Measurements from ENCODE around the gene CREB3. TPM values are rescaled to one million over a fixed set of nuclear protein-coding genes. Genes with fewer than 3 reads are reported as not detected.

CREB3 gene
- total RNA-seq, 2 experiments from 2014 or later = 13.7 to 15.4 TPM

DNA sequence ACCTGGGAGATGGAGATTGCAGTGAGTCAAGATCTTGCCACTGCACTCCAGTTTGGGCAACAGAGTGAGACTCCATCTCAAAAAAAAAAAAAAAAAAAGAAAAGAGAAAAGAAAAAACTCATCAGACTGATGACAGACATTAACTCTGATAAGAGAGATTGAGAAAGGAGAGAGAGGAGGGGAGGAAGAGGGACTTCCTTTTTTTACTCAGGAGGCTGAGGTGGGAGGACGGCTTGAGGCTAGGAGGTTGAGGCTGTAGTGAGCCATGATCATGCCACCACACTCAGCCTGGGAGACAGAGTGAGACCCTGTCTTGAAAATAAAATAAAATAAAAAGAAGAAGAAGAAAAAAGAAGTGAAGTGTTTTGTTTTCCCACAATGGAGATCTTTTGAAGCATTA is 31.3 kb downstream of the CREB3 start:
- H3K27ac ChIP-seq (ENCODE audit: low read depth in 1 of 2, low read length in 2 of 2) = no peak overlapping the region
- Mint-ChIP-seq H3K9me3 (no peaks in the 10 kb centered on the region), H3K27ac (no peak overlapping the region), H3K4me3 (no peak overlapping the region), H3K36me3 (ENCODE audit: low read depth) (no peaks in the 10 kb centered on the region), H3K27me3 (no peaks in the 10 kb centered on the region), H3K4me1 (ENCODE audit: low read depth) (peaks cover 54% of the 10 kb centered on the region)
- no peak for DNase-seq
- ChIA-PET CTCF (no interaction called here), POLR2A (no interaction called here)
- H3K27me3 ChIP-seq (ENCODE audit: control insufficient read depth in 1 of 2, insufficient read depth in 2 of 2, low read length in 2 of 2) = no peaks in the 10 kb centered on the region
- no peak for ATAC-seq (ENCODE audit: poor library complexity)
- peaks cover 4% of the 10 kb centered on the region for H3K4me1 ChIP-seq (ENCODE audit: insufficient read depth, low read length)
- no peak overlapping the region for H3K4me3 ChIP-seq (ENCODE audit: low read length)
- peaks cover 6% of the 10 kb centered on the region for H3K36me3 ChIP-seq (ENCODE audit: insufficient read depth, low read length)
- TF ChIP-seq CTCF (IDR thresholded peaks at IDR 0.05) = no peak
- intact Hi-C loops (cut with DNase I, micrococcal nuclease) = no loop called here
- H3K9me3 ChIP-seq (ENCODE audit: control insufficient read depth in 1 of 2, insufficient read depth in 1 of 2, low read length in 2 of 2) = no peaks in the 10 kb centered on the region

- H3K4me1 Mint-ChIP-seq (ENCODE audit: low read depth) = peaks cover 31% of the 10 kb centered on the region
- H3K27me3 Mint-ChIP-seq = no peaks in the 10 kb centered on the region
- H3K4me3 Mint-ChIP-seq = no peak overlapping the region
- no peaks in the 10 kb centered on the region for H3K36me3 Mint-ChIP-seq (ENCODE audit: low read depth)
- peaks cover 4% of the 10 kb centered on the region for H3K4me1 ChIP-seq (ENCODE audit: insufficient read depth, low read length)
- intact Hi-C loops (cut with DNase I, micrococcal nuclease) = no loop called here
- no peak for TF ChIP-seq CTCF (IDR thresholded peaks at IDR 0.05)
- no peaks in the 10 kb centered on the region for H3K27me3 ChIP-seq (ENCODE audit: control insufficient read depth in 1 of 2, insufficient read depth in 2 of 2, low read length in 2 of 2)
- H3K27ac Mint-ChIP-seq = no peak overlapping the region
- H3K9me3 Mint-ChIP-seq = no peaks in the 10 kb centered on the region
- ChIA-PET POLR2A (interaction anchor here (1.7 kb wide), 1 partner anchor 19 kb away, joined by 9 read pairs; the partner anchor contains the start of genes GBA2 and RGP1), CTCF (no interaction called here)
- H3K9me3 ChIP-seq (ENCODE audit: control insufficient read depth in 1 of 2, insufficient read depth in 1 of 2, low read length in 2 of 2) = no peaks in the 10 kb centered on the region
- H3K36me3 ChIP-seq (ENCODE audit: insufficient read depth, low read length) = peaks cover 9% of the 10 kb centered on the region
- DNase-seq (no peak), ATAC-seq (ENCODE audit: poor library complexity) (no peak)
- H3K27ac ChIP-seq (ENCODE audit: low read depth in 1 of 2, low read length in 2 of 2) = no peak overlapping the region
- no peak overlapping the region for H3K4me3 ChIP-seq (ENCODE audit: low read length)
These were observed 34.5 kb downstream of the CREB3 start for GRCh38 chr9:35766997-35767396.

GRCh38 chr9:35767458-35767857 is 35.0 kb downstream of the CREB3 start:
- H3K4me3 ChIP-seq (ENCODE audit: low read length) = no peak overlapping the region
- H3K27ac Mint-ChIP-seq = no peak overlapping the region
- ChIA-PET POLR2A (interaction anchor here (1.7 kb wide), 1 partner anchor 19 kb away, joined by 9 read pairs; the partner anchor contains the start of genes GBA2 and RGP1), CTCF (interaction anchor here (1.0 kb wide), 1 partner anchor 23 kb away, joined by 4 read pairs; no protein-coding TSS in a partner anchor)
- no peak for TF ChIP-seq CTCF (IDR thresholded peaks at IDR 0.05)
- no peaks in the 10 kb centered on the region for H3K36me3 Mint-ChIP-seq (ENCODE audit: low read depth)
- no peak overlapping the region for H3K4me3 Mint-ChIP-seq
- intact Hi-C loops (cut with DNase I, micrococcal nuclease) = no loop called here
- DNase-seq = no peak
- peaks cover 13% of the 10 kb centered on the region for H3K36me3 ChIP-seq (ENCODE audit: insufficient read depth, low read length)
- H3K9me3 ChIP-seq (ENCODE audit: control insufficient read depth in 1 of 2, insufficient read depth in 1 of 2, low read length in 2 of 2) = no peaks in the 10 kb centered on the region
- ATAC-seq (ENCODE audit: poor library complexity) = no peak
- peaks cover 26% of the 10 kb centered on the region for H3K4me1 Mint-ChIP-seq (ENCODE audit: low read depth)
- H3K9me3 Mint-ChIP-seq = no peaks in the 10 kb centered on the region
- H3K4me1 ChIP-seq (ENCODE audit: insufficient read depth, low read length) = peaks cover 4% of the 10 kb centered on the region
- H3K27me3 ChIP-seq (ENCODE audit: control insufficient read depth in 1 of 2, insufficient read depth in 2 of 2, low read length in 2 of 2) = no peaks in the 10 kb centered on the region
- H3K27me3 Mint-ChIP-seq = no peaks in the 10 kb centered on the region
- H3K27ac ChIP-seq (ENCODE audit: low read depth in 1 of 2, low read length in 2 of 2) = no peak overlapping the region
